Nephron (organoid): ENCODE measurements around the gene AMZ1.
"Not testable (repeated sequence)": the region's sequence is repeated elsewhere in the genome, so short reads cannot be mapped to it uniquely, and the experiment has no call there.

ENCODE experiments used
- H3K27ac Mint-ChIP-seq, 3 experiments: 2 replicates each; pipeline ENCODE4 v1.8.0; 2020; ENCODE audit warnings: mixed read lengths in 3 of 3, mild to moderate bottlenecking in 2 of 3, moderate library complexity in 1 of 3
- H3K27me3 Mint-ChIP-seq: 2 replicates; pipeline ENCODE4 v1.8.0; 2021; ENCODE audit warnings: low read depth, mild to moderate bottlenecking, moderate library complexity, mixed read lengths
- H3K36me3 Mint-ChIP-seq: 2 replicates; pipeline ENCODE4 v1.8.0; 2020; ENCODE audit warnings: low read depth, mixed read lengths
- H3K4me1 Mint-ChIP-seq: 2 replicates; pipeline ENCODE4 v1.8.0; 2020; ENCODE audit warnings: mixed read lengths
- H3K4me3 Mint-ChIP-seq, 3 experiments: 2 replicates each; pipeline ENCODE4 v1.8.0; 2020; ENCODE audit warnings: mild to moderate bottlenecking in 3 of 3, mixed read lengths in 3 of 3, moderate library complexity in 2 of 3
- H3K9me3 Mint-ChIP-seq: 2 replicates; pipeline ENCODE4 v1.8.0; 2020; ENCODE audit warnings: mixed read lengths
- CTCF ChIP-seq, 3 experiments: fragments of 200-600 bp; sonication (generic); IDR thresholded peaks; one replicate each; pipeline ENCODE4 v1.5.0; 2021; ENCODE audit warnings: antibody characterized with exemption in 3 of 3; ENCODE audit not compliant: unreplicated experiment in 3 of 3

Gene AMZ1

DNA sequence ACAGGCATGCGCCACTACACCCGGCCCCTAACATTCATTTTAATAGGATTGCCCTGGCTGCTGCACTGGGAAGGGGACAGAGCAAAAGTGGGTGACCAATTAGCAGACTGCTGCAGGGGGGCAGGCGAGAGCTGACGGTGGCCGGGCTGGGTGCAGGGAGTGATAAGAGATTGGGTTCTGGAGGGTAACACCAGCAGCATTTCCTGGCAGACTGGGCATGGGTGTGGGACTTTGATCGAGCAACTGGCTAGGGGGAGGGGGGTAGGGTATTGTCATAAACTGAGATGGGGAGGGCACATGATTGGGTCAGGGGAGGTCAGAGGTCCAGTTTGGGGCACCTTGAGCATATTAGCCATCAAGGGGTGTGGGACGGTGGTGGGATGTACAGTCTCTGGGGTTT is 20.2 kb upstream of the AMZ1 start:
- Mint-ChIP-seq H3K9me3 (no peaks in the 10 kb centered on the region), H3K36me3 (no peaks in the 10 kb centered on the region), H3K27me3 (peaks cover 8% of the 10 kb centered on the region), H3K27ac (no peak overlapping the region), H3K4me1 (no peaks in the 10 kb centered on the region), H3K4me3 (no peak overlapping the region)
- no peak for TF ChIP-seq CTCF (IDR thresholded peaks at IDR 0.05; ENCODE audit: unreplicated experiment in 3 of 3)

DNA sequence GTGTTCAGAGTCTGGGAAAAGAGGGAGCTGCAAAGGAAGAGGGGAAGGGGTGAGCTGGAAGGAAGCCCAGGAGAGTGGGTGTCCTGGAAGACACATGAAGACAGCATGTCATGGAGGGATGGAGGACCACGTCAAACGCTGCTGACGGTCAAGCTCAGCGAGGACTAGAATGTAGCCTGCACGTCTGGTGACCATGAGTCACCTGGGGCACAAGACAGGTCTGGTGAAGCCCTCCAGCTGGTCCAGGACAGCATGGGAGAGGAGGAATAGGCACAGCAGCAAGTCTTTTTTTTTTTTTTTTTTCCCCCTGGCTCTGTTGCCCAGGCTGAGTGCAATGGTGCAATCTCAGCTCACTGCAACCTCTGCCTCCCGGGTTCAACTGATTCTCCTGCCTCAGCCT is 19.6 kb upstream of the AMZ1 start:
- H3K27me3 Mint-ChIP-seq, result peaks cover 8% of the 10 kb centered on the region
- no peak overlapping the region for H3K27ac Mint-ChIP-seq
- no peaks in the 10 kb centered on the region for H3K4me1 Mint-ChIP-seq
- H3K4me3 Mint-ChIP-seq, result no peak overlapping the region
- no peaks in the 10 kb centered on the region for H3K36me3 Mint-ChIP-seq
- no peak for TF ChIP-seq CTCF (IDR thresholded peaks at IDR 0.05; ENCODE audit: unreplicated experiment in 3 of 3)
- H3K9me3 Mint-ChIP-seq, result no peaks in the 10 kb centered on the region

GRCh38 chr7:2670171-2670570 is 17.8 kb upstream of the AMZ1 start:
- no peaks in the 10 kb centered on the region for H3K4me1 Mint-ChIP-seq
- H3K4me3 Mint-ChIP-seq, result no peak overlapping the region
- no peaks in the 10 kb centered on the region for H3K36me3 Mint-ChIP-seq
- peaks cover 8% of the 10 kb centered on the region for H3K27me3 Mint-ChIP-seq
- no peak for TF ChIP-seq CTCF (IDR thresholded peaks at IDR 0.05; ENCODE audit: unreplicated experiment in 3 of 3)
- H3K27ac Mint-ChIP-seq, result no peak overlapping the region
- peaks cover 9% of the 10 kb centered on the region for H3K9me3 Mint-ChIP-seq

- peak; percentile 82 to 84 (median 84) for TF ChIP-seq CTCF (IDR thresholded peaks at IDR 0.05; ENCODE audit: unreplicated experiment in 3 of 3)
- Mint-ChIP-seq H3K9me3 (peaks cover 9% of the 10 kb centered on the region), H3K4me3 (no peak overlapping the region), H3K27ac (no peak overlapping the region), H3K36me3 (no peaks in the 10 kb centered on the region), H3K4me1 (no peaks in the 10 kb centered on the region), H3K27me3 (peaks cover 8% of the 10 kb centered on the region)
Measured at GRCh38 chr7:2670720-2671391, 17.1 kb upstream of the AMZ1 start.

DNA sequence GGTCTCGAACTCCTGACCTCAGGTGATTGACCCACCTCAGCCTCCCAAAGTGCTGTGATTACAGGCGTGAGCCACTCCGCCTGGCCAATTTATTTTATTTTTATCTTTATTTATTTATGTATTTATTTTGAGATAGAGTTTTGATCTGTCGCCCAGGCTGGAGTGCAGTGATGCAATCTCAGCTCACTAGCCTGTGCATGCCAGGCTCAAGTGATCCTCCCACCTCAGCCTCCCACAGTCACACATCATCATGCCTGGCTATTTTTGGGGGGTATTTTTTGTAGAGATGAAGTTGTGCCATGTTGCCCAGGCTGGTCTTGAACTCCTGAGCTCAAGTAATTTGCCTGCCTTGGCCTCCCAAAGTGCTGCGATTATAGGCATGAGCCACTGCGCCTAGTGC is 14.8 kb upstream of the AMZ1 start:
- not testable (repeated sequence) for H3K27ac Mint-ChIP-seq, H3K36me3 Mint-ChIP-seq, H3K4me1 Mint-ChIP-seq, H3K4me3 Mint-ChIP-seq, H3K9me3 Mint-ChIP-seq, H3K27me3 Mint-ChIP-seq

- Mint-ChIP-seq H3K27ac (no peak overlapping the region), H3K4me3 (no peak overlapping the region), H3K9me3 (peaks cover 9% of the 10 kb centered on the region), H3K27me3 (peaks cover 4% of the 10 kb centered on the region), H3K4me1 (no peaks in the 10 kb centered on the region), H3K36me3 (no peaks in the 10 kb centered on the region)
- no peak for TF ChIP-seq CTCF (IDR thresholded peaks at IDR 0.05; ENCODE audit: unreplicated experiment in 3 of 3)
Measured at GRCh38 chr7:2673934-2674333, 14.1 kb upstream of the AMZ1 start.
